Sigmoid colon (tissue), 4 donors: Measurements from ENCODE around the gene SARNP.

Source experiments
- CTCF ChIP-seq, 4 experiments: fragments of 450-650 bp in 3 of 4; fragments of 200-600 bp in 1 of 4; IDR thresholded peaks; one replicate each; pipeline ENCODE4 v1.5.1; 2016 to 2019; ENCODE audit warnings: antibody characterized with exemption in 4 of 4, mild to moderate bottlenecking in 3 of 4, moderate library complexity in 2 of 4
- EP300 ChIP-seq, 4 donors: sonication (generic); formaldehyde crosslinking; IDR thresholded peaks; one replicate each; pipeline ENCODE4 v1.6.1; 2017; ENCODE audit warnings: antibody characterized with exemption in 4 of 4
- POLR2A ChIP-seq, 2 donors: fragments of 450-650 bp; IDR thresholded peaks; one replicate each; pipeline ENCODE4 v1.6.1; 2016; ENCODE audit warnings: antibody characterized with exemption in 2 of 2, mild to moderate bottlenecking in 2 of 2, moderate library complexity in 2 of 2
- POLR2AphosphoS5 ChIP-seq, 4 donors: sonication (generic); formaldehyde crosslinking; IDR thresholded peaks; one replicate each; pipeline ENCODE4 v1.6.1; 2017; ENCODE audit warnings: antibody characterized with exemption in 4 of 4

- TF ChIP-seq CTCF (IDR thresholded peaks at IDR 0.05), result no peak
- no peak for TF ChIP-seq EP300 (IDR thresholded peaks at IDR 0.05)
- TF ChIP-seq POLR2AphosphoS5 (IDR thresholded peaks at IDR 0.05), result no peak
- no peak for TF ChIP-seq POLR2A (IDR thresholded peaks at IDR 0.05)
Observed at GRCh38 chr12:55721601-55722213, 95.8 kb downstream of the SARNP start.
